GM19468 (cell line): Measurements from ENCODE around the gene HMGN1.
A peak's percentile ranks its signal among the peaks of the same experiment; 100 is the strongest.
"Not testable (repeated sequence)": the region's sequence is repeated elsewhere in the genome, so short reads cannot be mapped to it uniquely, and the experiment has no call there.

Source experiments
- ATAC-seq: cut with Tn5 transposase; IDR thresholded peaks from one replicate; pipeline ENCODE4 v1.9.1; 2021; ENCODE audit warnings: mild to moderate bottlenecking, moderate library complexity, moderate number of reproducible peaks; ENCODE audit not compliant: unreplicated experiment; ENCODE audit errors: extremely low read depth

HMGN1 gene

GRCh38 chr21:39373634-39374033 lies 24.7 kb upstream of the HMGN1 start:
- ATAC-seq = no peak

- ATAC-seq = not testable (repeated sequence)
These were observed 21.0 kb upstream of the HMGN1 start for GRCh38 chr21:39369896-39370288.

DNA sequence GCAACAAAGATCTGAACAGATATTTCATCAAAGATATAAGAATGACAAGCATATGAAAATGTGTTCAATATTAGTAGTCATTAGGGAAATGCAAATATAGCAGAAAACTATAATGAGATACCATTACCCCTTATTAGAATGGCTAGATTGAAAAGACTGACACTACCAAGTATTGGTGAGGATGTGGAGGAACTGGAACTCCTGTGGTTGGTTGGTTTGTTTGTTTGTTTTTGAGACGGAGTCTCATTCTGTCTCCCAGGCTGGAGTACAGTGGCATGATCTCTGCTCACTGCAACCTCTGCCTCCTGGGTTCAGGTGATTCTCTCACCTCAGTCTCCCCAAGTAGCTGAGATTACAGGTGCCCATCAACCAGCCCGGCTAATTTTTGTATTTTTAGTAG lies 18.9 kb upstream of the HMGN1 start:
- ATAC-seq = no peak

DNA sequence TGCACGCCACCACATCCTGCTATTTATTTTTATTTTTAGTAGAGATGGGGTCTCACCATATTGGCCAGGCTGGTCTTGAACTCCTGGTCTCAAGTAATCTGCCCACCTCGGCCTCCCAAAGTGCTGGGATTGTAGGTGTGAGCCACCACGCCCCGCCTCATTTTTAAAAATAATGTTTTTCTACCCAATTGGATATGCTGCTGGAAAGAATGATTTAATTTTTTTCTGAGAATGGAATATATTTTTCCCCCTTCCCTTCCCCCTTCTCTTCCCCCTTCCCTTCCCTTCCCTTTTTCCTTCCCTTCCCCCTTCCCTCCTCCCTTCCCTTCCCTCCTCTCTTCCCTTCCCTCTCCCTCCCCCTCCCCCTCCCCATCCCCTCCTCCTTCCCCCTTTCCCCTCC lies 17.7 kb upstream of the HMGN1 start:
- ATAC-seq = no peak

DNA sequence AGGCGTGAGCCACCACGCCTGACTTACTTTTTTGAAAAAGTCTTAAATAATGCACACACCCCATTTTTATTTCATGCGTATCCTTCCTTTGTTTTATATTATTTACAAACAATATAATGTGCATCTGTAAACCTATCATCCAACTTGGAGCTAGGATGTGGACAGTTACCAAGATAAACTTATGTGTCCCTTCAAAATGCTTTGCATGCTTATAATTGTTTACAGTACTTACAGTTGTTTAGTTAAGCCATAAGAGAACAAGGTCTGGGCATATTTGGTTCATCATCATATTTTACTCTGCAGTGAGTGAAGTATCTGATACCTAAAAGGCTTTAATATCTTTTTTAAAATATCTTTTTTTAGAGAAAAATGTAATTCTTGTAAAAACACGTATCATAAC lies 16.1 kb upstream of the HMGN1 start:
- no peak for ATAC-seq

- ATAC-seq = no peak
These were observed 15.0 kb upstream of the HMGN1 start for GRCh38 chr21:39363607-39364555.

- ATAC-seq = no peak
These were observed 13.8 kb upstream of the HMGN1 start for GRCh38 chr21:39362733-39363132.

- ATAC-seq = no peak
These were observed 10.5 kb upstream of the HMGN1 start for GRCh38 chr21:39359382-39359781.

GRCh38 chr21:39353295-39353694 lies 4.4 kb upstream of the HMGN1 start:
- ATAC-seq = no peak

DNA sequence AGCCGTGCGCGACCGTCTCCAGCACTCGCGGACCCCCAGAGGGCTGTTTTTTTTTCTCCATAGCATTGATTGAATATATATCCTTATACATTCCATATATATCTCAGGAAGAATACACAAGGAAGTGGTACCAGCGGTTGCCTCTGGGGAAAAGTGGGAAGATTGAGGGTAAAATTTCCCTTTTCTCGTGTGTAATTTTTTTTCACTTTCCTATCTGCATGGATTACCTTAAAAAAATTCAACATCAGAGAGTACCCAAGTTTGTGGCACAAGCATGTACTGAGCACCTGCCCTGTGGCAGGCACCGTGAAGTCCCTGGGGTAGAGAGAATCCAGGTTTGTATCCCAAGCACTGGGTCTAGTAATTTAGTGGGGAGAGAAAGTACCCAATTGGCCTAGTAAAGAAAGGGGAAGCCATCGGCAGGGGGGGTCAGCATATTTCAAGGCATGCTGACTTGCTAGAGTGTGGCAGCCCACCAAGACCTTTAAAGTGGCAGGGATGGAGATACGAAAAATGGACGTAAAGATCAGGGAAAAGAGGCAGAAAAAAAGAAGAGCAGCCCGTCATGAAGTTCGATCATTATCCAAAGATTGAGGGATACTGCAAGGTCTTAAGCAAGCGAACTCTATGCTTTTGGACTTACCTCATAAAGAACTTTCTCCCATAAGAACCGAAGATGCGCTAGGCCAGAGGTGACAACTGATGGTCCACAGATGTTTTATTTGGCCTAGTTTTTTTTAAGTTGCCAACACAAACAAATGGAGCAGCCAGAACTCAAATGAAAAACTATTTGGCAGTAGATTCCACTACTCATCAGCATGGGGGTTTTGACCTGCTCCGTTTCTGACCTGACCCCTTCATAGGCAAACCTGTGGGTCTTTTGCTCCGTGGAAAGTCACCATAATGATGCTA lies 1.5 kb upstream of the HMGN1 start:
- ATAC-seq = no peak

DNA sequence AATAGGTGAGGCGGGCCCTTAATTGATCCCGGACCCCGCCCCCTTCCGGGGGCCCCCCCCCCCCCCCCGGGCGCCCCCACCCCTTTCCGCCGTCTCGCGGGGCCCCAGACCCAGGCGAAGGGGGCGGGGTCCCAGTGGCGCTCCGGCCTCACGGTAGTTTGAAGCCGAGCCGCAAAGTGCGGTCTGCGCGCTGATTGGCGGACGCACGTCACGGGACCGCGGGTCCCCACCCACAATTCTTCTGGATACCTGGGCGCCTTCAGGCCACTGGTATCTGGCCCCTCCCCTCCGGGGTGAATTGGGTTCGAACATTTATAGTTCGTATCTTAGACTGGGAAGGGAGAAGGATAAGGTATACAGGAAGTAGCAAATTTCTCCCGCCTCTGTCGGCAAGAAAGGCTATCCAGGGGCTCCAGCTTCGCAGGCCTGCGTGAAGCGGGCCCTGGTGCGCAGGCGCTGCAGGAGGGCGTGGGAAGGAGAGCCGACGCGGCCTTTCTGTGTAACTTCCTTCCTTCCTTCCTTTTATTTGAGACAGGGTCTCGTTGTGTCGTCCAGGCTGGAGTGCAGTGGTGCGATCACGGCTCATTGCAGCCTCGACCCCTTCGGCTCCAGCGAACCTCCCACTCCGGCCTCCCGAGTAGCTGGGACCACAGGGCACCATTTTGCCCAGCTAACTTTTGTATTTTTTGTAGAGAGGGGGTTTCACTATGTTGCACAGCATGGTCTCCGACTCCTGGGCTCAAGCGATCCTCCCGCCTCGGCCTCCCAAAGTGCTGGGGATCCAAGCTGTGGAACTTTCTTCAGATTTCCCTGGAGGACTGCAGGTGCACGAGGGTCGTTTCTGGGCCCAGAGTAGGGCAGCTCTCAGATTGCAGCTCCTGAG lies 564 bp upstream of the HMGN1 start:
- peak; percentile 97 for ATAC-seq

DNA sequence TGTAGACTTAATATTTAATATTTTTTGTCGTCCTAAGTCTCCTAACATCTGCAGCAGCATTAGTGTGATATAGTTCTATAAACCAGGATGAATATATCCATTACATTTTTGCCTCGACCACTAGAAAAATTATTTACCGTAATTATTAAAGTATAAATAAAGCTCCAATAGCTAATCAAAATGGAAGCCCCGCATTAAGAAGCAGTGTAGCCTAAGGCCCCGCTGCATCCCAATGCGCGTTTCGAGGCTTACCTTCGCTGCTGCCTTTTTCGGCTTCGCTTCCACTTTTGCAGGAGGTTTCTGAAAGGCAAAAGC lies 891 bp downstream of the HMGN1 start:
- ATAC-seq = no peak

DNA sequence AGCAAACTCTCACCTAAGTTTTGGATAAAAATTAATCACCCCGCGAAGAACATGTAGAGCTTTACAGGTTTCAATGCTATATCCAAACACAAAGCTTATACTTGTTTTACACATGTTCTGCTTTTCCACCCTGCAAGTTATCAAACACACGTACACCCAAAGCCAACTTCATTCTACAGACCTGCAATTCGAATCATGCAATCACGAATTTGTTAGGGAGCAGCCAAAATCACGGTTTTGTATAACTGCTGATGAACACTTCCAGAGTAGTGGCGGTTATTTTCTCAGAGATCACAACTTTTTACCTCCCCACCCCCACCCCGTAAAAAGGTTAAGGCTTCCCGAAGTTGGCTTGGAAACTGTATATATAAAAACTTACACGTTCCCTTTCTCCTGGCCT lies 1.4 kb downstream of the HMGN1 start:
- ATAC-seq = no peak

DNA sequence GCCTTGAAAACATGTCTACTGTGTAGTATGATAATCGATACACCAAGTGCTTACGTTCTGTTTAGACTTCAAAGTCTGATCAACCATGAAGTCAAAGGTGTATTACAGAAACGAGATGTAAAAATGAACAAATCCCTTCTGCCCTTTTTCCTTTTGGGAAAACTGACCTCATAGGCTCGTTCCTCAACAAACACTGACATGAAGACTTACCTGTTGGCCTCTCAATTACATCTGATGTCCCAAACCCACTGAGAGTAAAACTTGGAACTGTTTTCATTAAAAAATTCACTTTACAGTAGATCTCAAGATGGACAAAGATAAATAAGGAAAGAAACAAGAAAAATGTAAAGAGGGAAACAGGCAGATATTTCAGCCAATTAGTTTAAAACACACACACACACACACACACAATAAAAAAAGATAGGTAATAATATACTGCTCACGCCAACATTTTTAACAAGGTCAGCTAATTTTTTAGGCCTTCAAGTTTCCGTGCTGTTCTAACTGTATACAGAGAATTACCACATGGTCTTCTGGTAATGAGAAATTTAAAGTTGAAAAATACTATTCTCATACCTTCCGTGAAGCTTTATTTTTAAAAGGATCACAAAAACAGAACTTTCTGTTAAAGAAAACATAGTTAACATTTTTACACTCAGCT lies 2.1 kb downstream of the HMGN1 start:
- ATAC-seq = no peak

DNA sequence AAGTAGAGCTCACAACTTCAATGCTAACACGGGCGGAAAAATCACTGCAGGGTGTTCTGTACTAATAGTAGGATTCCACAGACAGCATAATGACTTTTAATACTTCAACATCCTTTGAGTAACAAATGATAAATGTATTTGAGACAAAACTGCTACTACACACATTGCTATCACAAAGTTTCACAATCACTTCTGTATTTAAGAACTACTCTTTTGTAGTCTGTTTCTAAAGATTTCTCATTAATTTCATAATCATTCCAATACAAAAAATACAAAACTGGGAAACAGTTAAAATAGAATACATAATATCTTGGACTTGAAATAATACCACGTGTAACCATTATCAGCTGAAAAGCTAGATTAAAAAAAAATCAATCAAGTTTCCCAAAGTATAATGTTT lies 2.7 kb downstream of the HMGN1 start:
- no peak for ATAC-seq

- ATAC-seq = no peak
These were observed 3.4 kb downstream of the HMGN1 start for GRCh38 chr21:39345440-39345839.

GRCh38 chr21:39344848-39345247 lies 4.0 kb downstream of the HMGN1 start:
- ATAC-seq = no peak

- no peak for ATAC-seq
These were observed 7.5 kb downstream of the HMGN1 start for GRCh38 chr21:39341249-39341923.

- no peak for ATAC-seq
These were observed 8.2 kb downstream of the HMGN1 start for GRCh38 chr21:39340687-39341086.
